AG09309 (cell line): Measurements from ENCODE around the gene RIMKLA.

Experiments
- DNase-seq: peaks from one replicate; pipeline ENCODE4 v3.0.0-alpha.2; 2010; ENCODE audit warnings: low read depth
- H3K4me3 ChIP-seq: 2 replicates; pipeline ENCODE4 v1.5.1; 2011; ENCODE audit warnings: mild to moderate bottlenecking, low read depth, low read length, moderate library complexity; ENCODE audit not compliant: control insufficient read depth
- TF ChIP-seq, protein P1 (sequence below): IDR thresholded peaks from 2 replicates; pipeline ENCODE4 v1.5.1; 2011; ENCODE audit warnings: mild to moderate bottlenecking, low read depth, low read length, inconsistent platforms; ENCODE audit not compliant: insufficient read depth, control insufficient read depth; ENCODE audit errors: missing control alignments

RIMKLA gene

DNA sequence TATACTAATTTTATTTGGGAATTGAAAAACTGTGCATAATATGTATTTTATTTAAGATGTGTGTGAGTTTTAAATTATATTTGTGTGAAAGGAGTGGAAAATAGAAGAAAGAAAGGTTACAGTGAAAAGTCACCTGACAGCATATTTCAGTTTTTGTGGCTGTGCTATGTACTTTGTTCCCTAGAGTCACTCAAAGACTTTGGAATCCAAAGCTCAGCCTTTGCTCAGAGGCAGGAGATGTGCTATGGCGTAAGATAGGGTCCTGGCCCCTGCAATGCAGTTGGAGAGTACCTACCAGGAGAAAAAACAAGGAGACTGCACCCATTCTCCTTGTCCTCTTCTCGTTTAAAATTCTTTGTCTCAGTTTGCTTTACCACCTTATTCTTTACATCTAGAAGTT is 85.4 kb downstream of the RIMKLA start:
- TF ChIP-seq, protein P1, sequence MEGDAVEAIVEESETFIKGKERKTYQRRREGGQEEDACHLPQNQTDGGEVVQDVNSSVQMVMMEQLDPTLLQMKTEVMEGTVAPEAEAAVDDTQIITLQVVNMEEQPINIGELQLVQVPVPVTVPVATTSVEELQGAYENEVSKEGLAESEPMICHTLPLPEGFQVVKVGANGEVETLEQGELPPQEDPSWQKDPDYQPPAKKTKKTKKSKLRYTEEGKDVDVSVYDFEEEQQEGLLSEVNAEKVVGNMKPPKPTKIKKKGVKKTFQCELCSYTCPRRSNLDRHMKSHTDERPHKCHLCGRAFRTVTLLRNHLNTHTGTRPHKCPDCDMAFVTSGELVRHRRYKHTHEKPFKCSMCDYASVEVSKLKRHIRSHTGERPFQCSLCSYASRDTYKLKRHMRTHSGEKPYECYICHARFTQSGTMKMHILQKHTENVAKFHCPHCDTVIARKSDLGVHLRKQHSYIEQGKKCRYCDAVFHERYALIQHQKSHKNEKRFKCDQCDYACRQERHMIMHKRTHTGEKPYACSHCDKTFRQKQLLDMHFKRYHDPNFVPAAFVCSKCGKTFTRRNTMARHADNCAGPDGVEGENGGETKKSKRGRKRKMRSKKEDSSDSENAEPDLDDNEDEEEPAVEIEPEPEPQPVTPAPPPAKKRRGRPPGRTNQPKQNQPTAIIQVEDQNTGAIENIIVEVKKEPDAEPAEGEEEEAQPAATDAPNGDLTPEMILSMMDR = no peak
- no peak overlapping the region for H3K4me3 ChIP-seq
- no peak for DNase-seq

DNA sequence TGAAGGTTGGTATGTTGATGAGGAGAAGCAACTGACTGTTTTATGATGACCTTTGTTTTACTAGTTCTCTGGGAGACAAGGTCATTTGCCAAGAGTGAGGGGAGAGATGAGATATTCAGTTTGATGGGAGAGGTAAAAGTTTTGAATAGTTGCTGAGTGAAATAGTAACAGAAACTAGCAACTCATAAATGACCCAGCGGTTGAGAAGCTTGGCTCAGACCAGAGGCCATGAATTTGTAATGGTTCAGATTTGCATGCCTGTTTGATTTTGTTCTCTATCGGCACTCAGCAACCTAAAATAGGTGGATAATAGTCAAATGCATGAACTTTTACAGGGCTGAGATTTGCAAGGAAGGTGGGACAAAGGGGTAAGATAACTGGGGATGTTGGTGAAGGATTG is 89.1 kb downstream of the RIMKLA start:
- H3K4me3 ChIP-seq = no peak overlapping the region
- no peak for DNase-seq
- TF ChIP-seq, protein P1 = no peak
